Smooth muscle cell (in vitro differentiated cells): ENCODE measurements around the gene NET1. TPM values are rescaled to one million over a fixed set of nuclear protein-coding genes. Genes with fewer than 3 reads are reported as not detected.
A peak's percentile ranks its signal among the peaks of the same experiment; 100 is the strongest.

Experiments used
- DNase-seq: peaks from one replicate; lab custom pipeline; 2025; ENCODE audit not compliant: unreplicated experiment; lab: John Stamatoyannopoulos, UW
- H2AFZ ChIP-seq: fragments of 200-600 bp; sonication (generic); 2 replicates; pipeline ENCODE4 v1.6.0; 2016; ENCODE audit warnings: antibody characterized with exemption, low read depth, mild to moderate bottlenecking
- H3F3A ChIP-seq: fragments of 200-600 bp; sonication (generic); 2 replicates; pipeline ENCODE4 v1.6.0; 2017; ENCODE audit warnings: antibody characterized with exemption, low read depth
- H3K27ac ChIP-seq: fragments of 200-600 bp; sonication (generic); 2 replicates; pipeline ENCODE4 v1.5.1; 2016; ENCODE audit warnings: low read depth, mild to moderate bottlenecking
- H3K27me3 ChIP-seq: fragments of 200-600 bp; sonication (generic); 2 replicates; pipeline ENCODE4 v1.6.1; 2016; ENCODE audit warnings: low read depth, mild to moderate bottlenecking
- H3K36me3 ChIP-seq: fragments of 200-600 bp; sonication (generic); 2 replicates; pipeline ENCODE4 v1.5.1; 2016; ENCODE audit warnings: low read depth
- H3K4me1 ChIP-seq: fragments of 200-600 bp; sonication (generic); 2 replicates; pipeline ENCODE4 v1.5.1; 2016; ENCODE audit warnings: low read depth
- H3K4me2 ChIP-seq: fragments of 200-600 bp; sonication (generic); 2 replicates; pipeline ENCODE4 v1.6.0; 2016; ENCODE audit warnings: mild to moderate bottlenecking
- H3K4me3 ChIP-seq: fragments of 200-600 bp; sonication (generic); 2 replicates; pipeline ENCODE4 v1.5.1; 2016; ENCODE audit warnings: mild to moderate bottlenecking
- H3K79me2 ChIP-seq: fragments of 200-600 bp; sonication (generic); 2 replicates; pipeline ENCODE4 v1.6.0; 2016; ENCODE audit warnings: low read depth, mild to moderate bottlenecking
- H3K9ac ChIP-seq: fragments of 200-600 bp; sonication (generic); 2 replicates; pipeline ENCODE4 v1.6.0; 2016; ENCODE audit warnings: low read depth
- H3K9me3 ChIP-seq: fragments of 200-600 bp; sonication (generic); replicated peaks from 2 replicates; pipeline ENCODE4 v1.5.1; 2016; ENCODE audit warnings: low read depth
- H4K20me1 ChIP-seq: fragments of 200-600 bp; sonication (generic); 2 replicates; pipeline ENCODE4 v1.6.0; 2016; ENCODE audit warnings: low read depth
- CTCF ChIP-seq: fragments of 200-600 bp; sonication (generic); IDR thresholded peaks from 2 replicates; pipeline ENCODE4 v1.5.1; 2017; ENCODE audit warnings: borderline replicate concordance, mild to moderate bottlenecking, antibody characterized with exemption; ENCODE audit not compliant: insufficient read depth, poor library complexity, severe bottlenecking
- WGBS: methylation state at CpG from one replicate; pipeline ENCODE4 v1.1.7; 2016; ENCODE audit warnings: low lambda C conversion rate; 5-methylcytosine and 5-hydroxymethylcytosine counted together
- polyA plus RNA-seq: library from polyadenylated mRNA; unstranded; fragments of >200 nt; fragmentation: Nextera tagmentation; extraction: Ambion mirVana; gene quantifications from 2 replicates; pipeline ENCODE4 v1.2.1, GENCODE V29; 2016
- total RNA-seq: library from RNA; depleted of rRNA; stranded (reverse); fragments of >200 nt; gene quantifications from 2 replicates; pipeline ENCODE4 v1.2.3, GENCODE V29; 2014

Gene NET1
- total and polyA plus RNA-seq, 2 experiments from 2014 or later: 49.5 to 123 TPM

GRCh38 chr10:5441106-5441505 is 28.7 kb downstream of the NET1 start:
- Histone ChIP-seq H3K4me1 (peaks cover 7% of the 10 kb centered on the region), H3K79me2 (peaks cover 14% of the 10 kb centered on the region), H2AFZ (no peak overlapping the region), H3K9me3 (no peaks in the 10 kb centered on the region), H3K4me2 (no peak overlapping the region), H4K20me1 (no peaks in the 10 kb centered on the region), H3K36me3 (no peaks in the 10 kb centered on the region), H3K27me3 (no peaks in the 10 kb centered on the region), H3K4me3 (no peak overlapping the region), H3K9ac (no peak overlapping the region), H3K27ac (no peak overlapping the region), H3F3A (no peaks in the 10 kb centered on the region)
- no peak for TF ChIP-seq CTCF
- no peak for DNase-seq
- WGBS: 79% methylated on average over 4 of the region's 4 CpGs

GRCh38 chr10:5442065-5442989 is 30.0 kb downstream of the NET1 start:
- 71% methylated on average over 9 of the region's 9 CpGs for WGBS
- H4K20me1 ChIP-seq: peaks cover 9% of the 10 kb centered on the region
- H3K4me3 ChIP-seq: no peak overlapping the region
- DNase-seq: no peak
- H3K4me1 ChIP-seq: peaks cover 17% of the 10 kb centered on the region
- peaks cover 6% of the 10 kb centered on the region for H3F3A ChIP-seq
- H3K27me3 ChIP-seq: no peaks in the 10 kb centered on the region
- peak; percentile 84 for TF ChIP-seq CTCF
- no peak overlapping the region for H2AFZ ChIP-seq
- H3K79me2 ChIP-seq: peaks cover 23% of the 10 kb centered on the region
- H3K9me3 ChIP-seq: no peaks in the 10 kb centered on the region
- H3K9ac ChIP-seq: no peak overlapping the region
- H3K36me3 ChIP-seq: no peaks in the 10 kb centered on the region
- H3K4me2 ChIP-seq: no peak overlapping the region
- no peak overlapping the region for H3K27ac ChIP-seq

- Histone ChIP-seq H3K27me3 (no peaks in the 10 kb centered on the region), H2AFZ (no peak overlapping the region), H3K9ac (no peak overlapping the region), H3K79me2 (peaks cover 30% of the 10 kb centered on the region), H3K4me2 (no peak overlapping the region), H4K20me1 (peaks cover 15% of the 10 kb centered on the region), H3K4me3 (no peak overlapping the region), H3K9me3 (no peaks in the 10 kb centered on the region), H3K36me3 (no peaks in the 10 kb centered on the region), H3K4me1 (peaks cover 23% of the 10 kb centered on the region), H3K27ac (no peak overlapping the region), H3F3A (peaks cover 9% of the 10 kb centered on the region)
- no peak for DNase-seq
- WGBS: 63% methylated on average over 1 of the region's 1 CpG
- TF ChIP-seq CTCF: no peak
Observed at GRCh38 chr10:5442990-5443370, 30.6 kb downstream of the NET1 start.
